ENCODE data around the gene COL28A1. TPM values are rescaled to one million over a fixed set of nuclear protein-coding genes. Genes with fewer than 3 reads are reported as not detected.

COL28A1 gene
- total RNA-seq (under 1 TPM in 4 of 5 experiments, not detected in 1; 0.24 to 0.49 (median 0.41) TPM), polyA plus RNA-seq (under 1 TPM in 1 of 2 donors, not detected in 1; 0.12 TPM), total RNA-seq (not detected)

DNA sequence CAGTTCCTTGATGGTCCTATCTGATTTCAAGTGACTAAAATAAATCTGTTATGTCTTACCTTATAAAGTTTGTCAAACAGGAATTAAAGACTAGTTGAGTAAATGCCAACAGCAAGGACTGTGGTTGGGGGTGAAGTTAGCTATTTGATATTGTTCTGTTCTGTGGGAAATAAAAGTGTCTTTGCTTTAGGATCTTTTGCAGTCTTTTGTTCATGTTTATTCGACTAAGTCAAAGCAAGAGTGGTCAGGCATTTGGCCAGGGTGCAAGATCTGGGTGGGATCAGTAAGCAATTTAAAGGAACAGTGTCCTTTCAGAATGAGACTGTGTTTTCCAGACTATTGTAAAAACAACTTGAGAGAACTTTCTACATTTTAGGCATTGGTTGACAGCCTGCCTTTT lies at the start of gene COL28A1:
Gene COL28A1, minus strand, starts transcription at position 183 of the 400 bp plus-strand sequence. CDS start 2,998 bp downstream, outside the sequence.
- Mint-ChIP-seq H3K27me3 (peaks cover 0 to 27% (median 4%) of the 10 kb centered on the region in 5 donors), H3K4me3 (no peak within 1 kb of the TSS), H3K36me3 (no peaks in the 10 kb centered on the region), H3K4me1 (no peaks in the 10 kb centered on the region), H3K9me3 (no peaks in the 10 kb centered on the region), H3K27ac (no peak within 1 kb of the TSS)
- no peaks in the 10 kb centered on the region for H3K27me3 ChIP-seq (ENCODE audit: control insufficient read depth in 2 of 2, insufficient read depth in 2 of 2, low read length in 2 of 2)
- no peaks in the 10 kb centered on the region for H3K4me1 ChIP-seq (ENCODE audit: control insufficient read depth in 2 of 2, insufficient read depth in 2 of 2, low read length in 2 of 2)
- intact Hi-C loops (cut with micrococcal nuclease) = no loop called here
- H3K9me3 ChIP-seq (ENCODE audit: control insufficient read depth in 2 of 3, low read length in 3 of 3) = no peaks in the 10 kb centered on the region
- no peaks in the 10 kb centered on the region for H3K36me3 ChIP-seq (ENCODE audit: control insufficient read depth in 2 of 3, insufficient read depth in 3 of 3, low read length in 3 of 3)
- ATAC-seq (no peak), DNase-seq (no peak)
- H3K4me3 ChIP-seq (ENCODE audit: low read length) = no peak within 1 kb of the TSS
- POLR2A ChIA-PET = no interaction called here
- CTCF ChIA-PET = no interaction called here
- no peak within 1 kb of the TSS for H3K27ac ChIP-seq (ENCODE audit: low read depth, low read length)

DNA sequence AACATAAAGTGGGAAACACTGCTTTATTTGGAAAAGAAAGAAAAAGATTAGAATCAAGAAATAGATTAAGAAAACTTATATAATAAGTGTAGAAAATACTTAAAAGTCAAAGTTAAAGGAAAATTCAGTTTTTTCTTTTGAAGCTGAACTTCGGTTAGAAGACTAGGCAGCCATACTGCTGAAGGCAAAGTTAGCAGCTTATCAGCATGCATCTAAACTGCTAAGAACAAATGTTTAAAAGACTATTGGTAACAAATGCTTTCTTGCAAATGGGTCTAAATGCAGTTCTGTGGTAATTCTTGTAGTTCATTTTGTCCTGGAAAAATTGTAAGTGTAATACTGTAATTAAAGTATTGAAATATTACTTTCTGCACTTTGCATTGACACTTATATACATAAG lies 49.0 kb upstream of the COL28A1 start:
- Mint-ChIP-seq H3K27ac (no peak overlapping the region), H3K4me1 (peaks cover under 1 to 11% (median 4%) of the 10 kb centered on the region in 7 donors), H3K9me3 (no peaks in the 10 kb centered on the region), H3K36me3 (peaks cover 0 to 17% (median 6%) of the 10 kb centered on the region in 5 donors), H3K27me3 (no peaks in the 10 kb centered on the region), H3K4me3 (no peak overlapping the region)
- no peak overlapping the region for H3K4me3 ChIP-seq (ENCODE audit: low read length)
- H3K4me1 ChIP-seq (ENCODE audit: control insufficient read depth in 2 of 2, insufficient read depth in 2 of 2, low read length in 2 of 2) = no peaks in the 10 kb centered on the region
- ChIA-PET POLR2A (no interaction called here), CTCF (no interaction called here)
- ATAC-seq (no peak), DNase-seq (no peak)
- no peak overlapping the region for H3K27ac ChIP-seq (ENCODE audit: low read depth, low read length)
- H3K27me3 ChIP-seq (ENCODE audit: control insufficient read depth in 2 of 2, insufficient read depth in 2 of 2, low read length in 2 of 2) = no peaks in the 10 kb centered on the region
- no peaks in the 10 kb centered on the region for H3K9me3 ChIP-seq (ENCODE audit: control insufficient read depth in 2 of 3, low read length in 3 of 3)
- no peaks in the 10 kb centered on the region for H3K36me3 ChIP-seq (ENCODE audit: control insufficient read depth in 2 of 3, insufficient read depth in 3 of 3, low read length in 3 of 3)
- intact Hi-C loops (cut with micrococcal nuclease) = no loop called here

DNA sequence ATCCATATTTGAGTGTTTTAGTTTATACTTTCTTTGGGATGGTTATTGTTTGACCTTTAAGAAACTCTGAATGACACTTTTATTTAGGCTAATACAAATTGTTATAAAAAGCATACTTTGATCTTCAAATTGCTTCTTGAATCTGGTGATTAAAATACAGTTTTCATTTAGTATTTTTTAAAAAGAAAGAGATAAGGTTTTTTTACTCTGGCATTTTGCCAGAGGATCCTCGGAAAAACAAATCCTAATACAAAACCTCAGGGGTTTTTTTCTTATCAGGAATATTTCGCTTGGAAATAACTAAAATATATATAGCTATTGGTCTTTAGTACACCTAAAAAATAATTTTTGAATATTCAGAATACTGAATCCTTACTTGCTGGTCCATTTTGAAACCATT lies 48.1 kb upstream of the COL28A1 start:
- DNase-seq = no peak
- H3K27ac ChIP-seq (ENCODE audit: low read depth, low read length) = no peak overlapping the region
- H3K36me3 ChIP-seq (ENCODE audit: control insufficient read depth in 2 of 3, insufficient read depth in 3 of 3, low read length in 3 of 3) = no peaks in the 10 kb centered on the region
- ChIA-PET CTCF (no interaction called here), POLR2A (interaction anchor here (0.7 kb wide), 1 partner anchor 61 kb away, joined by 3 read pairs; no protein-coding TSS in a partner anchor)
- Mint-ChIP-seq H3K27ac (no peak overlapping the region), H3K27me3 (no peaks in the 10 kb centered on the region), H3K4me3 (no peak overlapping the region), H3K36me3 (peaks cover 0 to 22% (median 5%) of the 10 kb centered on the region in 5 donors), H3K4me1 (peaks cover 2 to 11% (median 4%) of the 10 kb centered on the region in 7 donors), H3K9me3 (no peaks in the 10 kb centered on the region)
- ATAC-seq = no peak
- no peaks in the 10 kb centered on the region for H3K27me3 ChIP-seq (ENCODE audit: control insufficient read depth in 2 of 2, insufficient read depth in 2 of 2, low read length in 2 of 2)
- no peaks in the 10 kb centered on the region for H3K9me3 ChIP-seq (ENCODE audit: control insufficient read depth in 2 of 3, low read length in 3 of 3)
- intact Hi-C loops (cut with micrococcal nuclease) = no loop called here
- H3K4me3 ChIP-seq (ENCODE audit: low read length) = no peak overlapping the region
- no peaks in the 10 kb centered on the region for H3K4me1 ChIP-seq (ENCODE audit: control insufficient read depth in 2 of 2, insufficient read depth in 2 of 2, low read length in 2 of 2)

DNA sequence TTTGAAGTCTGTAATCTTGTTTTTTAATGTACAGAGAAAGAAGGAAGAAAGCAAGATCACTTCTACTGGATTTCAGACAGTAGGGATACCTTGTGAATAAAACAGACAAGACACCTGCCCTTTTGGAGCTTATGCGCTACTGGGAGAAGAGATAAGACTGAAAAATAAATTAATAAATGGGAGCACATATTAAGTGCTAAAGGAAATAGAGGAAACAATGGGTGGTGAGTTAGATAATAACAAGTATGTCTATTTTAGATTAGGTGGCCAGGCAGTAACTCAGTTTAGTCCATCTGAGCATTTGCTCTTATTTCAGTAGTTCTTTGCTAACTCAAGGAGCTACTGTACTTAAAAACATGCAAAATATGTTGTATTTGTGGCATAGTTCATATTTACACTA lies 46.9 kb upstream of the COL28A1 start:
- peaks cover 0 to 22% (median 3%) of the 10 kb centered on the region in 5 donors for H3K36me3 Mint-ChIP-seq
- H3K27me3 Mint-ChIP-seq = no peaks in the 10 kb centered on the region
- H3K27ac ChIP-seq (ENCODE audit: low read depth, low read length) = no peak overlapping the region
- no peaks in the 10 kb centered on the region for H3K27me3 ChIP-seq (ENCODE audit: control insufficient read depth in 2 of 2, insufficient read depth in 2 of 2, low read length in 2 of 2)
- CTCF ChIA-PET = no interaction called here
- H3K9me3 Mint-ChIP-seq = no peaks in the 10 kb centered on the region
- POLR2A ChIA-PET = no interaction called here
- no peaks in the 10 kb centered on the region for H3K9me3 ChIP-seq (ENCODE audit: control insufficient read depth in 2 of 3, low read length in 3 of 3)
- no peaks in the 10 kb centered on the region for H3K4me1 ChIP-seq (ENCODE audit: control insufficient read depth in 2 of 2, insufficient read depth in 2 of 2, low read length in 2 of 2)
- H3K4me1 Mint-ChIP-seq = peaks cover 0 to 8% (median 4%) of the 10 kb centered on the region in 7 donors
- no peak overlapping the region for H3K4me3 ChIP-seq (ENCODE audit: low read length)
- intact Hi-C loops (cut with micrococcal nuclease) = no loop called here
- DNase-seq (no peak), ATAC-seq (no peak)
- H3K4me3 Mint-ChIP-seq = no peak overlapping the region
- no peaks in the 10 kb centered on the region for H3K36me3 ChIP-seq (ENCODE audit: control insufficient read depth in 2 of 3, insufficient read depth in 3 of 3, low read length in 3 of 3)
- no peak overlapping the region for H3K27ac Mint-ChIP-seq

DNA sequence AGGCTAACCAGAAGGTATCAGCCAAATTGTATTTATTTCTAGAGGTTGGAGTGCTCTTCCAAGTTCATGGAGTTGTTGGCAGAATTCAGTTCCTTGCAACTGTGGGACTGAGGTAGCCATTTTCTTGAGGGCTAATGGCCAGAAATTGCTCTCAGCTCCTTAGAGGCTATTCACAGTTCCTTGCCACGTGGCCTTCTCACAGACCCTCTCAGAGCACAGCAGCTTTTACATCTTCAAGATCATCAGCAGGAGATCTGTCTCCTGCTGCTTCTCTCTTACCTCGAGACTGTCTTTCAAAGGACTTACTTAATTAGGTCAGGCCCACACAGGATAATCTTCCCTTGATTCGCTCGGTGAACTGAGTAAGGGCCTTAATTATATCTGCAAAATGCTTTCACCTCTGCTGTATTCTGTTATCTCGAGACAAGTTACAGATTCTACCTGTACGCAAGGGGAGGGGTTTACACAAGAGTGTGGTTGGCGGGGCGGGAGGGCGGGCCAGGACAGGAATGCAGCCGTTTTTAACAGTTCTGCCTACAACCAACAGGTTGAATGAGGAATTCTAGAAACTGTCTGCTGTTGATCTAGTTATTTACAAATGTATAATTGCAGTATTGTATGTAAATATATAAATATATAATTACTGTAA lies 46.0 kb upstream of the COL28A1 start:
- ATAC-seq = no peak
- DNase-seq = no peak
- no peak overlapping the region for H3K4me3 ChIP-seq (ENCODE audit: low read length)
- H3K27ac ChIP-seq (ENCODE audit: low read depth, low read length) = no peak overlapping the region
- Mint-ChIP-seq H3K4me1 (peaks cover 0 to 8% (median 4%) of the 10 kb centered on the region in 7 donors), H3K4me3 (no peak overlapping the region), H3K27ac (no peak overlapping the region), H3K9me3 (no peaks in the 10 kb centered on the region), H3K36me3 (peaks cover 0 to 22% (median 3%) of the 10 kb centered on the region in 5 donors), H3K27me3 (no peaks in the 10 kb centered on the region)
- H3K27me3 ChIP-seq (ENCODE audit: control insufficient read depth in 2 of 2, insufficient read depth in 2 of 2, low read length in 2 of 2) = no peaks in the 10 kb centered on the region
- H3K4me1 ChIP-seq (ENCODE audit: control insufficient read depth in 2 of 2, insufficient read depth in 2 of 2, low read length in 2 of 2) = no peaks in the 10 kb centered on the region
- no peaks in the 10 kb centered on the region for H3K9me3 ChIP-seq (ENCODE audit: control insufficient read depth in 2 of 3, low read length in 3 of 3)
- intact Hi-C loops (cut with micrococcal nuclease) = no loop called here
- ChIA-PET CTCF (no interaction called here), POLR2A (no interaction called here)
- no peaks in the 10 kb centered on the region for H3K36me3 ChIP-seq (ENCODE audit: control insufficient read depth in 2 of 3, insufficient read depth in 3 of 3, low read length in 3 of 3)

DNA sequence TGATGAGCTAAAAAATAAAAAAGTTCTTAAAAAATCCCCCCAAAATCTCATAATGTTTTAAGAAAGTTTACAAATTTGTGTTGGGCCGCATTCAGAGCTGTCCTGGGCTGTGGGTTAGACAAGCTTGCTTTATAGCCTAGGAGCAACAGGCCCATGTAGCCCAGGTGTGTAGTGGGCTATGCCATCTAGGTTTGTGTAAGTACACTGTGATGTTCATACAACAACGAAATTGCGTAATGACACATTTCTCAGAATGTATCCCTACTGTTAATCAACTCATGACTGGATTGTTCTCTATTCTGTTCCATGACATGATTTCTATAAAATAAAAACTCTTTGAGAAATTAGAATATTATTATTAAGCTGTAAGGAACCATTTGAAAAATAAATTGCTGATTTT lies 44.0 kb upstream of the COL28A1 start:
- POLR2A ChIA-PET = interaction anchor here (0.5 to 1.2 kb wide), 2 partner anchors 61 to 199 kb away, joined by 3 read pairs; partner anchors contain the start of gene UMAD1
- Mint-ChIP-seq H3K27me3 (no peaks in the 10 kb centered on the region), H3K9me3 (no peaks in the 10 kb centered on the region), H3K27ac (no peak overlapping the region), H3K36me3 (peaks cover 0 to 14% (median 3%) of the 10 kb centered on the region in 5 donors), H3K4me1 (peaks cover 0 to 9% (median 3%) of the 10 kb centered on the region in 7 donors), H3K4me3 (no peak overlapping the region)
- no peaks in the 10 kb centered on the region for H3K27me3 ChIP-seq (ENCODE audit: control insufficient read depth in 2 of 2, insufficient read depth in 2 of 2, low read length in 2 of 2)
- H3K4me1 ChIP-seq (ENCODE audit: control insufficient read depth in 2 of 2, insufficient read depth in 2 of 2, low read length in 2 of 2) = no peaks in the 10 kb centered on the region
- CTCF ChIA-PET = no interaction called here
- H3K36me3 ChIP-seq (ENCODE audit: control insufficient read depth in 2 of 3, insufficient read depth in 3 of 3, low read length in 3 of 3) = no peaks in the 10 kb centered on the region
- H3K27ac ChIP-seq (ENCODE audit: low read depth, low read length) = no peak overlapping the region
- intact Hi-C loops (cut with micrococcal nuclease) = loop anchor here in 1 of 2 donors (1.0 kb wide), 1 partner anchor 589 kb away; no protein-coding TSS in a partner anchor
- no peak for DNase-seq
- no peaks in the 10 kb centered on the region for H3K9me3 ChIP-seq (ENCODE audit: control insufficient read depth in 2 of 3, low read length in 3 of 3)
- H3K4me3 ChIP-seq (ENCODE audit: low read length) = no peak overlapping the region
- ATAC-seq = no peak

DNA sequence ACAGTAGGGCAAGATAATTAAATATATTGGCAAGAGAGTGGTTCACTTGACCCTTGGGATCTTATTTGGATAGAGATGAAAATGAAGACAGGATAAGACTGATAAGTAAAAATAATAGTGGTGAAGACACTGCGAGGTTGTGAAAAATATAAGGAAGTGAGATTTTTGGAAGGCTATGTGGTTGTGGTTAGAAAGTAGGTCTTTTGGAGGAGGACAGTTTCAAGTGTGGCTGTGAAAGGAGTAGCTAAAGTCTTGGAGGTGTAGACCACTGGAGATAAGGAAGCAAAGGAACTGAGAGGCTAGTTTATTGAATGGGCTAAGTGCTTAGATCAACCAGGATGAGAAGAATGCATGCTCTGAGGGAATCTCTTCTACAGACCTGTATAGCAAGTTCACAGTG lies 42.2 kb upstream of the COL28A1 start:
- CTCF ChIA-PET = no interaction called here
- no peaks in the 10 kb centered on the region for H3K4me1 ChIP-seq (ENCODE audit: control insufficient read depth in 2 of 2, insufficient read depth in 2 of 2, low read length in 2 of 2)
- ATAC-seq = peak; percentile 34

More for the DNA sequence above, 42.2 kb upstream of the COL28A1 start:
- Histone ChIP-seq H3K4me3 (ENCODE audit: low read length) (no peak overlapping the region), H3K27me3 (ENCODE audit: control insufficient read depth in 2 of 2, insufficient read depth in 2 of 2, low read length in 2 of 2) (no peaks in the 10 kb centered on the region), H3K9me3 (ENCODE audit: control insufficient read depth in 2 of 3, low read length in 3 of 3) (no peaks in the 10 kb centered on the region), H3K27ac (ENCODE audit: low read depth, low read length) (no peak overlapping the region), H3K36me3 (ENCODE audit: control insufficient read depth in 2 of 3, insufficient read depth in 3 of 3, low read length in 3 of 3) (no peaks in the 10 kb centered on the region)
- Mint-ChIP-seq H3K36me3 (peaks cover 3 to 27% (median 14%) of the 10 kb centered on the region in 5 donors), H3K27ac (no peak overlapping the region), H3K4me1 (peaks cover 0 to 15% (median 9%) of the 10 kb centered on the region in 7 donors), H3K27me3 (no peaks in the 10 kb centered on the region), H3K9me3 (no peaks in the 10 kb centered on the region), H3K4me3 (no peak overlapping the region)
- no peak for DNase-seq
- intact Hi-C loops (cut with micrococcal nuclease) = no loop called here
- POLR2A ChIA-PET = interaction anchor here (0.6 to 0.7 kb wide), 2 partner anchors 10 to 649 kb away, joined by 6 to 11 read pairs; no protein-coding TSS in a partner anchor

All from naive thymus-derived CD4-positive, alpha-beta T cell (primary cell).